ENCODE measurements around the gene ASB7. TPM values are rescaled to one million over a fixed set of nuclear protein-coding genes. Genes with fewer than 3 reads are reported as not detected.

The ASB7 gene
- total and polyA plus RNA-seq, 2 experiments from 2014 or later, result 10.3 to 17.5 TPM

DNA sequence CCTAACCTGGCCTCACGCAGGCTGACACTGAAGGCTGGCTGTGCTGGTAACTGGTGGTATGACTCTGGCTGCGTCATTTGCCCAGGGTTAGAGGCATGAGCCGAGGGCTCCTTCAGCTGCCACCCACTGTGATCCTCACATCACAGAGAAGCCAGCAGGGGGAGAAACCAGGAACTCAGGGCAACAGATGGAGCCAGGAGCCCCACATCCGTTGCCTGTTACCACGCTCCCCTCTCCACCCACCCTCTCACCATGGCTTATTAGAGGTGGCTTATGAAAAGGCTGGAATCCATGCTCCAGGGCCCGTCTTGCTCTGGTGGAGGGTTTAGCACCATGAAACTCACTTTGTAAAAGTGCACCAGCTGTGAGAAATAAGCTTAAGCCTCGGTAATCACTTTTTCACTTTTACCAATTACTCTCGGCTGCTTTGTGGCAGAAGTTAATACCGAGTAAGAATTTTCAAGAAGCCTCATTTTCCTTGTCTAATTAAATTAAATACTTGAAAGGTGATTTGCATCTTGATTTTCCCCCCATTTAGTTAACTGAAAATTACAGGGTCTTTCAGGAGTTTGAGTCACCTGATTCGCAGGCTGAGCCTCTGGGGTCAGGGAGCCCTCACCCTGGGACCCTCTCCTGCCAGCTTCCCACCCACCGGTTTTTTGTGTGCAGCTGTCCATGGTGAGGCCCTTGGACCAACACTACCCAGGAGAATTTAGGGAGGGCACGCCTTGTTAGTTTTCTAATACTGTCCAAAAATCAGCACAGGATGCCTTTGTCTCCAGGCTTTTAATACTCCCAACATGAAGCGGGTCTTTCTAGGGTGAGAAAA is 60.9 kb downstream of the ASB7 start:
- 61% methylated on average over 13 of the region's 13 CpGs for WGBS (ENCODE audit: low lambda C conversion rate, missing lambda C conversion rate)
- H4K20me1 ChIP-seq (ENCODE audit: insufficient read depth, poor library complexity, severe bottlenecking), result no peaks in the 10 kb centered on the region
- H3K4me1 ChIP-seq (ENCODE audit: insufficient read depth), result peaks cover 9% of the 10 kb centered on the region
- no peaks in the 10 kb centered on the region for H3K27me3 ChIP-seq
- no peaks in the 10 kb centered on the region for H3K79me2 ChIP-seq
- no peaks in the 10 kb centered on the region for H3K36me3 ChIP-seq (replicated peaks; ENCODE audit: insufficient read depth, low read depth)
- H3K9me3 ChIP-seq (ENCODE audit: low read depth), result no peaks in the 10 kb centered on the region
- H3K9me2 ChIP-seq (replicated peaks; ENCODE audit: insufficient read depth), result no peaks in the 10 kb centered on the region
- no peak for DNase-seq (ENCODE audit: low spot score)
- no peak overlapping the region for H3K4me3 ChIP-seq
- H3K4me2 ChIP-seq, result peak overlapping the region; percentile 8
- no peak overlapping the region for H3K27ac ChIP-seq
- no peak overlapping the region for H2AFZ ChIP-seq
- no peak for TF ChIP-seq EZH2 (IDR thresholded peaks at IDR 0.05; ENCODE audit: borderline replicate concordance)
- TF ChIP-seq, protein P1, sequence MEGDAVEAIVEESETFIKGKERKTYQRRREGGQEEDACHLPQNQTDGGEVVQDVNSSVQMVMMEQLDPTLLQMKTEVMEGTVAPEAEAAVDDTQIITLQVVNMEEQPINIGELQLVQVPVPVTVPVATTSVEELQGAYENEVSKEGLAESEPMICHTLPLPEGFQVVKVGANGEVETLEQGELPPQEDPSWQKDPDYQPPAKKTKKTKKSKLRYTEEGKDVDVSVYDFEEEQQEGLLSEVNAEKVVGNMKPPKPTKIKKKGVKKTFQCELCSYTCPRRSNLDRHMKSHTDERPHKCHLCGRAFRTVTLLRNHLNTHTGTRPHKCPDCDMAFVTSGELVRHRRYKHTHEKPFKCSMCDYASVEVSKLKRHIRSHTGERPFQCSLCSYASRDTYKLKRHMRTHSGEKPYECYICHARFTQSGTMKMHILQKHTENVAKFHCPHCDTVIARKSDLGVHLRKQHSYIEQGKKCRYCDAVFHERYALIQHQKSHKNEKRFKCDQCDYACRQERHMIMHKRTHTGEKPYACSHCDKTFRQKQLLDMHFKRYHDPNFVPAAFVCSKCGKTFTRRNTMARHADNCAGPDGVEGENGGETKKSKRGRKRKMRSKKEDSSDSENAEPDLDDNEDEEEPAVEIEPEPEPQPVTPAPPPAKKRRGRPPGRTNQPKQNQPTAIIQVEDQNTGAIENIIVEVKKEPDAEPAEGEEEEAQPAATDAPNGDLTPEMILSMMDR (IDR thresholded peaks at IDR 0.05; ENCODE audit: poor library complexity), result no peak
- TF ChIP-seq EZH2phosphoT487 (IDR thresholded peaks at IDR 0.05; ENCODE audit: low read depth, severe bottlenecking, unreplicated experiment), result no peak

DNA sequence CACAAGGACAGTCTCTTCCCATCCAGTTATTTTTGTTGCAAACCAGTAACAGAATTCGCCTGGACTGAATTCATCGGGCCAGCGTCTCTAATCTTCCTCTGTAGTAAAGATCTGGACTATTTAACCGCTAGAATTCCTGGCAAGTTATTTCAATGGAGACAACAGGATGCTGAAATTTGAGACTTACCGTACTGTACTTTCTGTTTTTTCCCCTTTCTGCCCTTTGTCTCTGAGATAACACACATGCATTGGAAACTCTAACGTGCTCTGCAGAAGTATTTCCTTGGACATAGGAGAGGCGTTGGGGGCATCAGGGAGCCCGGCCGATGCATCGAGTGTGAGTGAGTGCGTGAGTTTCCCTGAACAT is 61.5 kb downstream of the ASB7 start:
- 46% methylated on average over 11 of the region's 11 CpGs for WGBS (ENCODE audit: low lambda C conversion rate, missing lambda C conversion rate)
- H2AFZ ChIP-seq, result no peak overlapping the region

DNA sequence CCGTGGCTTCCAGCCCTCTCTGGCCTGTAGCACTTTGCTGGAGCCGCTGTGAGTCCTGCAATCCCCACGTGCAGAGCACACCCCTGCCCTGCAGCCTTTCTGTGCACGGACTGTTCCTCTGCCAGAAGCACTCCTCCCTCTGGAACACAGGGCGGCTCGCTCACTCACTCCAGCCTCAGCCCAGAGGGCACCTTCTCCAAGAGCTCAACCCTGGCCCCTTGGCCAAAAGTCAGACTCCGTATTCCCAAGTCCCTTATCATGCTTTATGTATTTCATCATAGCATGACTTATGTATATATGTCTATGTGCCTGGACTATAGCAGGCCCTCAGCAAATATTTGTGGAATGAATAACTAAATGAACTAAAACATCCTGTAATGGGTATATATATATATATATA is 63.2 kb downstream of the ASB7 start:
- no peaks in the 10 kb centered on the region for H3K27me3 ChIP-seq
- peaks cover 10% of the 10 kb centered on the region for H3K4me1 ChIP-seq (ENCODE audit: insufficient read depth)
- TF ChIP-seq, protein P1 (IDR thresholded peaks at IDR 0.05; ENCODE audit: poor library complexity), result no peak
- TF ChIP-seq EZH2 (IDR thresholded peaks at IDR 0.05; ENCODE audit: borderline replicate concordance) (no peak), EZH2phosphoT487 (IDR thresholded peaks at IDR 0.05; ENCODE audit: low read depth, severe bottlenecking, unreplicated experiment) (no peak)
- no peak overlapping the region for H2AFZ ChIP-seq
- H3K79me2 ChIP-seq, result no peaks in the 10 kb centered on the region
- no peaks in the 10 kb centered on the region for H3K9me2 ChIP-seq (replicated peaks; ENCODE audit: insufficient read depth)
- 61% methylated on average over 7 of the region's 7 CpGs for WGBS (ENCODE audit: low lambda C conversion rate, missing lambda C conversion rate)
- no peak overlapping the region for H3K4me2 ChIP-seq
- no peak for DNase-seq (ENCODE audit: low spot score)
- no peak overlapping the region for H3K4me3 ChIP-seq
- no peak overlapping the region for H3K27ac ChIP-seq
- H3K36me3 ChIP-seq (replicated peaks; ENCODE audit: insufficient read depth, low read depth), result no peaks in the 10 kb centered on the region
- H3K9me3 ChIP-seq (ENCODE audit: low read depth), result no peaks in the 10 kb centered on the region
- H4K20me1 ChIP-seq (ENCODE audit: insufficient read depth, poor library complexity, severe bottlenecking), result no peaks in the 10 kb centered on the region

More for the DNA sequence above, 61.5 kb downstream of the ASB7 start:
- TF ChIP-seq, protein P1 (IDR thresholded peaks at IDR 0.05; ENCODE audit: poor library complexity), result no peak
- TF ChIP-seq EZH2phosphoT487 (IDR thresholded peaks at IDR 0.05; ENCODE audit: low read depth, severe bottlenecking, unreplicated experiment) (no peak), EZH2 (IDR thresholded peaks at IDR 0.05; ENCODE audit: borderline replicate concordance) (no peak)
- Histone ChIP-seq H3K36me3 (replicated peaks; ENCODE audit: insufficient read depth, low read depth) (no peaks in the 10 kb centered on the region), H3K79me2 (no peaks in the 10 kb centered on the region), H3K9me3 (ENCODE audit: low read depth) (no peaks in the 10 kb centered on the region), H3K27me3 (no peaks in the 10 kb centered on the region), H3K4me3 (no peak overlapping the region), H3K9me2 (replicated peaks; ENCODE audit: insufficient read depth) (no peaks in the 10 kb centered on the region), H3K4me2 (peak overlapping the region; percentile 8), H3K27ac (no peak overlapping the region), H4K20me1 (ENCODE audit: insufficient read depth, poor library complexity, severe bottlenecking) (no peaks in the 10 kb centered on the region), H3K4me1 (ENCODE audit: insufficient read depth) (peaks cover 10% of the 10 kb centered on the region)
- DNase-seq (ENCODE audit: low spot score), result no peak

Data from hepatocyte (in vitro differentiated cells).